ENCODE data around the gene DMRT1.

Gene DMRT1

GRCh38 chr9:841371-842209 is at the start of gene DMRT1:
TSS of gene DMRT1 (plus strand) at chr9:841697. CDS start at chr9:841839, 142 bp downstream.
- in situ Hi-C loops (cut with MboI; ENCODE audit: low sequenced_read_pairs) = no loop called here

GRCh38 chr9:792331-793260 is 48.9 kb upstream of the DMRT1 start:
- in situ Hi-C loops (cut with MboI; ENCODE audit: low sequenced_read_pairs) = no loop called here

GRCh38 chr9:794386-794785 is 47.1 kb upstream of the DMRT1 start:
- in situ Hi-C loops (cut with MboI; ENCODE audit: low sequenced_read_pairs) = no loop called here

- in situ Hi-C loops (cut with MboI; ENCODE audit: low sequenced_read_pairs) = no loop called here
Measured at GRCh38 chr9:795869-796268, 45.6 kb upstream of the DMRT1 start.

GRCh38 chr9:800591-801150 is 40.8 kb upstream of the DMRT1 start:
- in situ Hi-C loops (cut with MboI; ENCODE audit: low sequenced_read_pairs) = no loop called here

GRCh38 chr9:801399-802071 is 40.0 kb upstream of the DMRT1 start:
- in situ Hi-C loops (cut with MboI; ENCODE audit: low sequenced_read_pairs) = no loop called here

- in situ Hi-C loops (cut with MboI; ENCODE audit: low sequenced_read_pairs) = no loop called here
Measured at GRCh38 chr9:804026-804425, 37.5 kb upstream of the DMRT1 start.

- in situ Hi-C loops (cut with MboI; ENCODE audit: low sequenced_read_pairs) = no loop called here
Measured at GRCh38 chr9:805151-805550, 36.3 kb upstream of the DMRT1 start.

- in situ Hi-C loops (cut with MboI; ENCODE audit: low sequenced_read_pairs) = no loop called here
Measured at GRCh38 chr9:806285-807156, 35.0 kb upstream of the DMRT1 start.

- in situ Hi-C loops (cut with MboI; ENCODE audit: low sequenced_read_pairs) = no loop called here
Measured at GRCh38 chr9:811106-811531, 30.4 kb upstream of the DMRT1 start.

GRCh38 chr9:818958-819357 is 22.5 kb upstream of the DMRT1 start:
- in situ Hi-C loops (cut with MboI; ENCODE audit: low sequenced_read_pairs) = no loop called here

GRCh38 chr9:826500-827280 is 14.8 kb upstream of the DMRT1 start:
- in situ Hi-C loops (cut with MboI; ENCODE audit: low sequenced_read_pairs) = no loop called here

- in situ Hi-C loops (cut with MboI; ENCODE audit: low sequenced_read_pairs) = no loop called here
Measured at GRCh38 chr9:840343-840742, 1.2 kb upstream of the DMRT1 start.

GRCh38 chr9:842635-843426 is 1.3 kb downstream of the DMRT1 start:
- in situ Hi-C loops (cut with MboI; ENCODE audit: low sequenced_read_pairs) = no loop called here

GRCh38 chr9:843427-843785 is 1.9 kb downstream of the DMRT1 start:
- in situ Hi-C loops (cut with MboI; ENCODE audit: low sequenced_read_pairs) = no loop called here

- in situ Hi-C loops (cut with MboI; ENCODE audit: low sequenced_read_pairs) = no loop called here
Measured at GRCh38 chr9:846852-847251, 5.4 kb downstream of the DMRT1 start.

- in situ Hi-C loops (cut with MboI; ENCODE audit: low sequenced_read_pairs) = no loop called here
Measured at GRCh38 chr9:847505-847904, 6.0 kb downstream of the DMRT1 start.

GRCh38 chr9:849431-849830 is 7.9 kb downstream of the DMRT1 start:
- in situ Hi-C loops (cut with MboI; ENCODE audit: low sequenced_read_pairs) = no loop called here

Data from HL-60/S4 treated with retinoic acid at 250 ng/mL for 4 days and 3 days (cell line).